Cerebellar cortex (tissue), 1 donor: Measurements from ENCODE around the gene BEND3.
"Not testable (repeated sequence)": the region's sequence is repeated elsewhere in the genome, so short reads cannot be mapped to it uniquely, and the experiment has no call there.

ENCODE experiments used
- DNase-seq: peaks from one replicate; pipeline ENCODE4 v3.0.0-alpha.2; 2015; ENCODE audit warnings: low spot score

The BEND3 gene

GRCh38 chr6:107121266-107121665 lies 6.0 kb upstream of the BEND3 start:
- no peak for DNase-seq

- DNase-seq, result no peak
These were observed 5.1 kb upstream of the BEND3 start for GRCh38 chr6:107120404-107120803.

GRCh38 chr6:107118976-107119375 lies 3.7 kb upstream of the BEND3 start:
- no peak for DNase-seq

GRCh38 chr6:107118540-107118939 lies 3.2 kb upstream of the BEND3 start:
- not testable (repeated sequence) for DNase-seq

GRCh38 chr6:107116931-107117330 lies 1.6 kb upstream of the BEND3 start:
- no peak for DNase-seq

- peak; percentile 58 for DNase-seq
These were observed 1.1 kb upstream of the BEND3 start for GRCh38 chr6:107116328-107116892.

GRCh38 chr6:107115695-107116327 lies 496 bp upstream of the BEND3 start:
- peak; percentile 58 for DNase-seq

- DNase-seq, result peak; percentile 79
These were observed 946 bp downstream of the BEND3 start for GRCh38 chr6:107114213-107114925.

GRCh38 chr6:107110200-107110599 lies 5.1 kb downstream of the BEND3 start:
- DNase-seq, result no peak

- DNase-seq, result peak; percentile 48
These were observed 7.0 kb downstream of the BEND3 start for GRCh38 chr6:107108201-107108890.

GRCh38 chr6:107107791-107108190 lies 7.5 kb downstream of the BEND3 start:
- no peak for DNase-seq

- no peak for DNase-seq
These were observed 9.2 kb downstream of the BEND3 start for GRCh38 chr6:107106165-107106564.

- DNase-seq, result no peak
These were observed 9.7 kb downstream of the BEND3 start for GRCh38 chr6:107105511-107106116.

- no peak for DNase-seq
These were observed 12.2 kb downstream of the BEND3 start for GRCh38 chr6:107103082-107103481.

GRCh38 chr6:107102414-107102805 lies 12.9 kb downstream of the BEND3 start:
- peak; percentile 94 for DNase-seq

- peak; percentile 83 for DNase-seq
These were observed 13.5 kb downstream of the BEND3 start for GRCh38 chr6:107101686-107102413.

- DNase-seq, result no peak
These were observed 14.1 kb downstream of the BEND3 start for GRCh38 chr6:107101211-107101610.

GRCh38 chr6:107098436-107099307 lies 16.6 kb downstream of the BEND3 start:
- DNase-seq, result no peak

- not testable (repeated sequence) for DNase-seq
These were observed 30.9 kb downstream of the BEND3 start for GRCh38 chr6:107084459-107084858.

- DNase-seq, result no peak
These were observed 31.4 kb downstream of the BEND3 start for GRCh38 chr6:107083921-107084320.
